OCI-LY1 (cell line): ENCODE data around the gene DIS3L.
"Not testable (repeated sequence)": the region's sequence is repeated elsewhere in the genome, so short reads cannot be mapped to it uniquely, and the experiment has no call there.

Experiments
- H2AFZ ChIP-seq: fragments of 200-600 bp; sonication (generic), shearing (Covaris generic); 2 replicates; pipeline ENCODE4 v1.6.0; 2014; ENCODE audit warnings: antibody characterized with exemption, mild to moderate bottlenecking, low read length
- H3F3A ChIP-seq: fragments of 200-600 bp; sonication (generic), shearing (Covaris generic); 2 replicates; pipeline ENCODE4 v1.6.0; 2014; ENCODE audit warnings: mild to moderate bottlenecking, antibody characterized with exemption, low read length, moderate library complexity; ENCODE audit not compliant: insufficient read depth
- H3K27ac ChIP-seq: fragments of 200-600 bp; sonication (generic); 2 replicates; pipeline ENCODE4 v1.5.1; 2014; ENCODE audit warnings: low read length, mixed run types, mild to moderate bottlenecking, low read depth; ENCODE audit not compliant: poor library complexity, severe bottlenecking
- H3K27me3 ChIP-seq: fragments of 200-600 bp; sonication (generic); 2 replicates; pipeline ENCODE4 v1.6.0; 2014; ENCODE audit warnings: antibody characterized with exemption, mild to moderate bottlenecking, low read length, moderate library complexity; ENCODE audit not compliant: insufficient read depth
- H3K36me3 ChIP-seq: fragments of 200-600 bp; sonication (generic); 2 replicates; pipeline ENCODE4 v1.6.1; 2014; ENCODE audit warnings: mild to moderate bottlenecking, antibody characterized with exemption, low read length, moderate library complexity, mixed read lengths; ENCODE audit not compliant: insufficient read depth
- H3K4me1 ChIP-seq: fragments of 200-600 bp; sonication (generic); 2 replicates; pipeline ENCODE4 v1.5.1; 2014; ENCODE audit warnings: mild to moderate bottlenecking, low read length, moderate library complexity; ENCODE audit not compliant: insufficient read depth, severe bottlenecking
- H3K4me2 ChIP-seq: fragments of 200-600 bp; sonication (generic), shearing (Covaris generic); 2 replicates; pipeline ENCODE4 v1.6.1; 2014; ENCODE audit warnings: low read length
- H3K4me3 ChIP-seq: fragments of 200-600 bp; sonication (generic); 2 replicates; pipeline ENCODE4 v1.5.1; 2014; ENCODE audit warnings: low read length, low read depth, mild to moderate bottlenecking, mixed read lengths; ENCODE audit not compliant: poor library complexity, severe bottlenecking
- H3K79me2 ChIP-seq: fragments of 200-600 bp; shearing (Covaris generic); 2 replicates; pipeline ENCODE4 v1.6.1; 2016; ENCODE audit warnings: mixed run types, low read length, mixed read lengths; ENCODE audit not compliant: insufficient read depth
- H3K9ac ChIP-seq: fragments of 200-600 bp; sonication (generic), shearing (Covaris generic); 2 replicates; pipeline ENCODE4 v1.6.1; 2014; ENCODE audit warnings: mild to moderate bottlenecking, low read length, mixed read lengths
- H3K9me2 ChIP-seq: fragments of 200-600 bp; sonication (generic), shearing (Covaris generic); 2 replicates; pipeline ENCODE4 v1.6.1; 2014; ENCODE audit warnings: low read depth, mild to moderate bottlenecking, low read length, mixed read lengths
- H3K9me3 ChIP-seq: fragments of 200-600 bp; shearing (Covaris generic); 2 replicates; pipeline ENCODE4 v1.6.1; 2014; ENCODE audit warnings: low read length, mixed read lengths
- H4K20me1 ChIP-seq: fragments of 200-600 bp; sonication (generic), shearing (Covaris generic); 2 replicates; pipeline ENCODE4 v1.6.0; 2016; ENCODE audit warnings: mild to moderate bottlenecking, low read length; ENCODE audit not compliant: insufficient read depth
- CTCF ChIP-seq: fragments of 200-600 bp; sonication (generic), shearing (Covaris generic); IDR thresholded peaks from 2 replicates; pipeline ENCODE4 v1.5.1; 2017; ENCODE audit warnings: mild to moderate bottlenecking, antibody characterized with exemption, low read length, moderate library complexity, mixed read lengths
- EZH2 ChIP-seq: fragments of 200-600 bp; sonication (generic), shearing (Covaris generic); IDR thresholded peaks from 2 replicates; pipeline ENCODE4 v1.8.0; 2017; ENCODE audit warnings: borderline replicate concordance, mixed run types, mild to moderate bottlenecking, antibody characterized with exemption, low read length, moderate library complexity, mixed read lengths

DIS3L gene

GRCh38 chr15:66374179-66374578, 80.8 kb downstream of the DIS3L start:
- Histone ChIP-seq H3F3A (no peaks in the 10 kb centered on the region), H3K4me2 (no peak overlapping the region), H3K79me2 (no peaks in the 10 kb centered on the region), H3K27ac (no peak overlapping the region), H3K9me2 (no peaks in the 10 kb centered on the region), H3K27me3 (no peaks in the 10 kb centered on the region), H3K4me1 (peaks cover 16% of the 10 kb centered on the region), H3K4me3 (no peak overlapping the region), H3K36me3 (no peaks in the 10 kb centered on the region), H2AFZ (no peak overlapping the region), H3K9me3 (no peaks in the 10 kb centered on the region), H3K9ac (no peak overlapping the region), H4K20me1 (no peaks in the 10 kb centered on the region)
- TF ChIP-seq CTCF (no peak), EZH2 (no peak)

GRCh38 chr15:66378814-66379430, 85.6 kb downstream of the DIS3L start:
- Histone ChIP-seq H3K4me1 (no peaks in the 10 kb centered on the region), H3K4me2 (no peak overlapping the region), H3K9me3 (no peaks in the 10 kb centered on the region), H3K9me2 (no peaks in the 10 kb centered on the region), H4K20me1 (no peaks in the 10 kb centered on the region), H2AFZ (no peak overlapping the region), H3K4me3 (no peak overlapping the region), H3K79me2 (no peaks in the 10 kb centered on the region), H3K27me3 (no peaks in the 10 kb centered on the region), H3K27ac (no peak overlapping the region), H3K36me3 (no peaks in the 10 kb centered on the region), H3K9ac (no peak overlapping the region), H3F3A (no peaks in the 10 kb centered on the region)
- TF ChIP-seq EZH2: no peak
- TF ChIP-seq CTCF: no peak

- not testable (repeated sequence) for H3K36me3 ChIP-seq, H3K79me2 ChIP-seq
Observed at GRCh38 chr15:66381376-66381775, 88.0 kb downstream of the DIS3L start.

More at GRCh38 chr15:66381376-66381775, 88.0 kb downstream of the DIS3L start:
- not testable (repeated sequence) for H3F3A ChIP-seq, H3K4me3 ChIP-seq, H3K9me3 ChIP-seq, H3K27me3 ChIP-seq, H3K4me2 ChIP-seq, H2AFZ ChIP-seq, H4K20me1 ChIP-seq, H3K9me2 ChIP-seq, H3K9ac ChIP-seq, H3K27ac ChIP-seq
- peaks cover 14% of the 10 kb centered on the region for H3K4me1 ChIP-seq
